Measurements from ENCODE around the gene MUL1. TPM values are rescaled to one million over a fixed set of nuclear protein-coding genes. Genes with fewer than 3 reads are reported as not detected.

The MUL1 gene
- total and polyA plus RNA-seq, 2 of the 8 experiments (the other 6 are each of a cell fraction or from before 2014, with no cell fraction given), result 16.4 to 20.8 TPM

- Histone ChIP-seq H3K4me2 (ENCODE audit: insufficient read depth in 1 of 2, low read depth in 2 of 2, low read length in 2 of 2) (no peak overlapping the region), H4K5ac (ENCODE audit: insufficient read length, low read depth, low read length) (no peak overlapping the region), H3K79me2 (ENCODE audit: control insufficient read depth in 1 of 2, insufficient read depth in 2 of 2, low read length in 2 of 2) (no peaks in the 10 kb centered on the region), H2BK5ac (ENCODE audit: low read depth, low read length) (no peak overlapping the region), H3K23me2 (ENCODE audit: low read depth, low read length) (peaks cover 9% of the 10 kb centered on the region; the same call in 1 of the 2 replicates), H3K56ac (replicated peaks; ENCODE audit: insufficient read length, low read depth, low read length) (no peak overlapping the region), H2BK20ac (ENCODE audit: low read length) (no peak overlapping the region), H3K79me1 (ENCODE audit: low read depth, low read length) (no peaks in the 10 kb centered on the region), H2BK15ac (ENCODE audit: low read length) (no peak overlapping the region), H4K20me1 (replicated peaks in 1 of 2; ENCODE audit: control insufficient read depth in 1 of 2, insufficient read depth in 2 of 2, low read length in 2 of 2) (peaks cover 0 to 8% of the 10 kb centered on the region in 2 experiments), H3K4ac (replicated peaks; ENCODE audit: insufficient read length, low read depth, low read length) (no peak overlapping the region), H4K8ac (ENCODE audit: extremely low read depth, insufficient read depth, low read length) (no peak overlapping the region), H4K91ac (replicated peaks; ENCODE audit: insufficient read length, low read length) (no peak overlapping the region), H3K36me3 (ENCODE audit: control insufficient read depth in 2 of 4, insufficient read depth in 4 of 4, low read length in 3 of 4) (no peaks in the 10 kb centered on the region), H3K4me3 (ENCODE audit: extremely low read depth in 1 of 4, insufficient read depth in 2 of 4, low read depth in 3 of 4, low read length in 4 of 4) (no peak overlapping the region), H3K23ac (ENCODE audit: insufficient read length) (no peak overlapping the region), H3K27ac (ENCODE audit: low read depth, low read length) (no peak overlapping the region), H2BK12ac (ENCODE audit: low read depth, low read length) (no peak overlapping the region), H3K9ac (replicated peaks in 1 of 4; ENCODE audit: extremely low read depth in 1 of 4, low read depth in 3 of 4, low read length in 3 of 4) (no peak overlapping the region), H2AFZ (ENCODE audit: low read length) (no peak overlapping the region), H3K18ac (ENCODE audit: extremely low read depth, low read length) (no peak overlapping the region), H2BK120ac (replicated peaks; ENCODE audit: low read depth, low read length) (no peak overlapping the region), H3K4me1 (replicated peaks in 1 of 4; ENCODE audit: control insufficient read depth in 3 of 4, insufficient read depth in 4 of 4, low read length in 3 of 4) (peaks cover 0 to 6% (median 2%) of the 10 kb centered on the region in 4 experiments; a peak in 4 of 7 replicates), H3K14ac (ENCODE audit: insufficient read length) (no peak overlapping the region), H3K27me3 (replicated peaks in 1 of 4; ENCODE audit: control insufficient read depth in 3 of 4, extremely low read depth in 1 of 4, insufficient read depth in 3 of 4, low read length in 3 of 4) (no peaks in the 10 kb centered on the region; a peak in 1 of 7 replicates), H2AK5ac (ENCODE audit: low read depth, low read length) (no peak overlapping the region), H3K9me3 (ENCODE audit: insufficient read depth in 2 of 2, low read depth in 1 of 2, low read length in 1 of 2) (no peaks in the 10 kb centered on the region)
- ChIA-PET CTCF (ENCODE audit: partially characterized antibody) (interaction anchor here (0.9 to 8.0 kb wide), 3 partner anchors 19 to 45 kb away, joined by 3 to 45 read pairs (median 3); no protein-coding TSS in a partner anchor), POLR2A (ENCODE audit: partially characterized antibody) (interaction anchor here (1.1 kb wide), 1 partner anchor 10 kb away, joined by 3 read pairs; no protein-coding TSS in a partner anchor)
- WGBS, 2 experiments (ENCODE audit: extremely low coverage in 1 of 2, insufficient coverage in 1 of 2, insufficient read length in 1 of 2, insufficient replicate concordance in 2 of 2, low coverage in 1 of 2, low lambda C conversion rate in 2 of 2, missing lambda C conversion rate in 1 of 2), result 83% methylated on average over 4 of the region's 4 CpGs; no CpG with 5 or more reads in 1 of the 2 experiments
- TF ChIP-seq KDM5A (IDR thresholded peaks at IDR 0.05; ENCODE audit: low read length) (no peak), CBX5 (IDR thresholded peaks at IDR 0.05; ENCODE audit: low read depth, low read length) (no peak), TAF1 (IDR thresholded peaks at IDR 0.05; ENCODE audit: low read depth, low read length) (no peak), CHD2 (IDR thresholded peaks at IDR 0.05; ENCODE audit: low read length) (no peak), ZNF274 (IDR thresholded peaks at IDR 0.05; ENCODE audit: borderline replicate concordance, extremely low read depth, low read length) (no peak), EZH2 (IDR thresholded peaks at IDR 0.05; ENCODE audit: low read depth, low read length, severe bottlenecking) (no peak), POU5F1 (IDR thresholded peaks at IDR 0.05; ENCODE audit: low read depth, low read length) (no peak), FOSL1 (IDR thresholded peaks at IDR 0.05; ENCODE audit: insufficient read depth, low read depth, low read length) (no peak), SP4 (IDR thresholded peaks at IDR 0.05; ENCODE audit: low read length) (no peak), YY1 (IDR thresholded peaks at IDR 0.05; ENCODE audit: low read depth, low read length) (no peak), MAFK (IDR thresholded peaks at IDR 0.05; ENCODE audit: low read depth, low read length) (no peak), SP2 (IDR thresholded peaks at IDR 0.05; ENCODE audit: low read length) (no peak)
- TF ChIP-seq, protein P1, sequence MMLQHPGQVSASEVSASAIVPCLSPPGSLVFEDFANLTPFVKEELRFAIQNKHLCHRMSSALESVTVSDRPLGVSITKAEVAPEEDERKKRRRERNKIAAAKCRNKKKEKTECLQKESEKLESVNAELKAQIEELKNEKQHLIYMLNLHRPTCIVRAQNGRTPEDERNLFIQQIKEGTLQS (IDR thresholded peaks at IDR 0.05; ENCODE audit: insufficient read depth, low read depth, low read length), result no peak
- no peak for DNase-seq (ENCODE audit: low read depth in 1 of 2, low spot score in 2 of 2)
- no peak for FAIRE-seq
These were observed 58.1 kb downstream of the MUL1 start for GRCh38 chr1:20449735-20450311.
